GM18499 (cell line): Measurements from ENCODE around the gene BRAT1.
"Not testable (repeated sequence)": the region's sequence is repeated elsewhere in the genome, so short reads cannot be mapped to it uniquely, and the experiment has no call there.

Experiments
- ATAC-seq: cut with Tn5 transposase; IDR thresholded peaks from one replicate; pipeline ENCODE4 v1.9.1; 2021; ENCODE audit warnings: moderate number of reproducible peaks; ENCODE audit not compliant: insufficient read depth, unreplicated experiment

BRAT1 gene

DNA sequence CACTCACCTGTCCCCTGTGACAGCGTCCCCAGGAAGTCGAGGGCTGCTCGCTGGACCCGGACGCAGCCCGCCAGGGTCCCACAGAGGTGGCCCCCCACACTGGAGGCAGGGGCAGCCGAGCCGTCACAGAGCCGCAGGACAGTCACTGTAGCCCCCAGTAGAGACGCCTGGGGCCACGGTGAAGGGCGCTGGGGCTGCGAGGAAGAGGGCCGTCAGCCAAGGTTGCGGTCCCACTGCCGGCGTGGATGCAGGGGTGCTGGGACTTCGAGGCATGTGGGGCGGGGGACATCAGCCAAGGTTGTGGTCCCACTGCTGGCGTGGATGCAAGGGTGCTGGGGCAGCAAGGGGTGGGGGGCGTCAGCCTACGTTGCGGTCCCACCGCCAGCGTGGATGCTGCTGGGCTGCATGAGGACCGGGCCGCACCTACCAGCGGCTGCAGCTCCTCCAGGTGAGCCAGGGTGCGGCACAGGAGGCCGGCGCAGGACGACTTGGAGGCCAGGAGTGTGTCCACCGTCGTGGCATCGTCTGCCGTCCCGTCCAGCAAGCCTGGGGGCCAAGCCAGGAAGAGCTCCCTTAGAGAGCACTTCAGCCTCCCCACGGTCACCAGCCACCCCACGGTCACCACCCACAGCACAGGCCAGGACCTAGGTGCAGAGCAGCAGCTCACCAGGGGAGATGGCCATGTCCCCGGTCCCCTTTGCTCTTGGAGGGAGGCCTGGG, 13.9 kb downstream of the BRAT1 start:
- no peak for ATAC-seq

DNA sequence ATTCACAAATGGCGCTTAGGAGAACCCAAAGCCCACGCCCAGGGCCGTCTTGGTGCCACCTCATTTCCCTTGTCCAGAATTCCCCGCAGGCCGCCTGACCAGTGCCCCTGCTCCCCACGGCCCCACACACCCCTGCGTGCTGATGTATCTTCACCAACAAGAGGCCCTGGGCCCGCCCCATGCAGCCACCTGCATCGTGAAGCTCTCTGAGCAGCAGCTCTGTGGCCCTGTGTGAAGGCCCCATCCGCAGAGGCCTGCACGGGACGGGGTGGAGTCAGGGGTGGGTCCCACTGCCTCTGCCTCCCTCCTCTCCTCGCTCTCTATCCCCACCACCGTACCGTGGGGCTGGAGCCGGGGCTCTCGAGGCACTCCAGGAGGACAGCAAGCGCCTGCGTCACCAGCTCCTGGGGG, 14.7 kb downstream of the BRAT1 start:
- no peak for ATAC-seq

DNA sequence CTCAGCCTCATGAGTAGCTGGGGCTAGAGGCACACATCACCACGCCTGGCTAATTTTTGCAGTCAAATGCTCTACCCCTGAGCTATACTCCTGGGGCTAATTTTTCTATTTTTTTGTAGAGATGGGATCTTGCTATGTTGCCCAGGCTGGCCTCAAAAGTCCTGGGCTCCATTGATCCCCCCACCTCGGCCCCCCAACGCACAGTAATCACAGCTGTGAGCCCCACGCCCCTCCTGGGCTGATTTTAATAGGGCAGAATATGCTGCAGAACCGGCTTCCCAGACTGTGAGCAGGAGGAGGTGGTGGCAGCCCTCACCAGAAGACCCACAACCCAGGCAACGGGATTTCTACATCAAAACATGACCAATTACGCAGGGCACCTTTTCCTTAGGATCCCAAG, 15.2 kb downstream of the BRAT1 start:
- ATAC-seq, result no peak

DNA sequence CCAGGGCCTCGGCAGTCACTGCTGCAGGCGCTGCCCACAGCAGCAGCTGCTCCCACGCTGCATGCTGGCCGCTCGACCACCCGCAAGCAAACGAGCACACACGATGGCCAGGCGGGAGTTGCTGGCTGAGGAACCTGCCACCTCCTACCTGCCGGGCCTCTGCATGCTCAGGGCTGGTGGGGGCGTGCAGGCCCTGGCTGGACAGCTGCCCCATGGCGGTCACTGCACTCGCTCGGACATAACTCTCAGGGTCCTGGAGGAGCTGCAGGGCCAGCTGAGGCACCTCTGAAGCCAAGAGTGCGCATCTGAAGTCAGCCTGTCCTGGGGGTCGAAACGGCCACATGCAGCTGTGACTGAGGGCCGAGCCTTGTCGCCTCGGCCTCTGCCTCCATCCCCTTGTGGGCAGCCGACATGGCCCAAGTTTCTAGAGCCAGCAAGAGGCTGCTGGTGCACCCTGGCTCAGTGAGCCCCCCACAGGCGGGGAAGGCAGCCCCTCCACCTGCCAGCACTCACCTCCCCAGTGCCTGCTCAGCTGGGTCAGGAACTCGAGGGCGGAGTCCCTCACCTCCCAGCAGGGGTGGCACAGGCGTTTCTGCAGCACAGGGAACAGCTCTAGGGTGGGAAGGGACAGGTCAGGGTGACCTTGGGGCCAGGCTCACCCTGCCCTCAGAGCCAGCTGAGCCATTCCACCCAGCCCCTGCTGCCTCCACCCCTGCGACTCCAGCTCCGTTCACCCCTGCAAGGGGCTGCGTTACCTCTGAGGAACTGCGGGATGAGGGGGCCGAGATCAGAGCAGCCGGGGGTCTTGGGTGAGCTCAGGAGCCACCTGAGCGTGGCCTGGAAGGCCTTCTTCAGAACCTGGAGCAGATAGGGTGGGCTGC, 16.1 kb downstream of the BRAT1 start:
- no peak for ATAC-seq

DNA sequence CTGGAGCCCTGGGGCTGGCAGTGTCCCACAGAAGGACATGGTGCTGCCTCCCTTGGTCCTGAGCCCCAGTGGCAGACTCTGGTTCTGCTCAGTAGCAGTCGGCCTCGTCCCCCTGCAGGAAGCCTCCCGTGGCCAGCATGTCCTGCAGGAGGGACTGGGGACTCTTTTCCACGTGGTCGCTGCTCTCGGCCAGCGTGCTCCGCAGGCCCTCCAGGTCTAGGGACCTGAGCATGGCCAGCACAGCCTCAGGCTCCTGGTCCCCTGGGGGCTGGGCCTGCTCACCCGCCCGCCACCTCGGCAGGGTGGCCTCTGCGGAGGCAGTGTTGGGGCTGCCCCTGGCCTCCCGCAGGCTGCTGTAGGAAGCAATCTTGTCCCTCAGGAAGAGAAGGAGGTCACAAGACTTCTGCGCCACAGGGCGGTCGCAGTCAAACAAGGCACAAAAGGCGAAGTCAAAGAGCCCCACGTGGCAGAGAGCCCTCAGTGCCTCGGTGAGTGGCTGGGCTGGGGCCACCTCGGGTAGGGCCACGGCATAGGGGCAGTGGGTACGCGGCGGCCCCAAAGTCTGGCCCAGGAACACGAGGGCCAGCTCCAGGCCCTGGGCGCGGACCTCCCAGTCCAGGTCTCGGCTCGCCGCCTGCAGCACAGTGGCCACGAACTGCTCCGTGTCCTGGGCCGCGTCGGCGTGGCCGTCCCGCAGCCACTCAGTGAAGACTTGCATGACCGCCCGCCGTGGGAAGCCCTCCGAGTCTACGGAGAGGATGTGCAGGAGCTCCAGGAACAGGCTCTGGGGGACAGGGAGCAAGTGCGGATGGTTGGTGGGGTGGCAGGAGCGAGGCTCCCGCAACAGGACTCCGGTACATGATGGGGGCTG, 17.1 kb downstream of the BRAT1 start:
- ATAC-seq, result no peak

DNA sequence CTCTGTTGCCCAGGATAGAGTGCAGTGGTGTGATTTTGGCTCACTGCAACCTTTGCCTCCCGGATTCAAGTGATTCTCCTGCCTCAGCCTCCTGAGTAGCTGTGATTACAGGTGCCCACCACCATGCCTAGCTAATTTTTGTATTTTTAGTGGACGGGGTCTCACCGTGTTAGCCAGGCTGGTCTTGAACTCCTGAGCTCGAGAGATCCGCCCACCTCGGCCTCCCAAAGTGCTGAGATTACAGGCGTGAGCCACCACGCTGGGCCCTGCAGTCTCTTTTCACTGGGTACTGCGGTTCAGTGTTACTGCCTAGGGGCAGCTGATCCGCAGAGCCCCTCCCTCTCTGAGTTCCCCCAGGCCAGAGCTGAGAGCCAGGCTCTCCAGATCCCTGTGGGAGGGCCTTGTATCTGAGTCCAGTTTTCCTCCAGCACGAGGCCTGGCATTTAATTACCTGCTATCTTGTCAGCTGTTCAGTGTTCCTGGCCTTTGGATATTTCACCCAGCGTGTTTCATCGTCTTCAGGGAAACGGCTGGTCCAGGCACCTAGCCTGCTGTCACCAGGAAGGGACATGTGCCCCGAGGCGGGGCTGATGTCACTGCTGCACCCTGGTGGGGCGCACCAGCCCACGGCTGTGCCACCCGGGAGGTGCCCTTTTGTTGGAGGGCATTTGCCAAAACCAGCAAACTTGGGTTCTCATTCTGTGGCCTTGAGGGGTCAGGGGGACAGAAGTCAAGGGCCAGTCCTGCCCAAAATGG, 19.3 kb downstream of the BRAT1 start:
- ATAC-seq, result not testable (repeated sequence)

DNA sequence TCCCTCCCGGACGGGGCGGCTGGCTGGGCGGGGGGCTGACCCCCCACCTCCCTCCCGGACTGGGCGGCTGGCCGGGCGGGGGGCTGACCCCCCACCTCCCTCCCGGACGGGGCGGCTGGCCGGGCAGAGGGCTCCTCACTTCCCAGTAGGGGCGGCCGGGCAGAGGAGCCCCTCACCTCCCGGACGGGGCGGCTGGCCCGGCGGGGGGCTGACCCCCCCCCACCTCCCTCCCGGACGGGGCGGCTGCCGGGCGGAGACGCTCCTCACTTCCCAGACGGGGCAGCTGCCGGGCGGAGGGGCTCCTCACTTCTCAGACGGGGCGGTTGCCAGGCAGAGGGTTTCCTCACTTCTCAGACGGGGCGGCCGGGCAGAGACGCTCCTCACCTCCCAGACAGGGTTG, 21.1 kb downstream of the BRAT1 start:
- ATAC-seq, result not testable (repeated sequence)

DNA sequence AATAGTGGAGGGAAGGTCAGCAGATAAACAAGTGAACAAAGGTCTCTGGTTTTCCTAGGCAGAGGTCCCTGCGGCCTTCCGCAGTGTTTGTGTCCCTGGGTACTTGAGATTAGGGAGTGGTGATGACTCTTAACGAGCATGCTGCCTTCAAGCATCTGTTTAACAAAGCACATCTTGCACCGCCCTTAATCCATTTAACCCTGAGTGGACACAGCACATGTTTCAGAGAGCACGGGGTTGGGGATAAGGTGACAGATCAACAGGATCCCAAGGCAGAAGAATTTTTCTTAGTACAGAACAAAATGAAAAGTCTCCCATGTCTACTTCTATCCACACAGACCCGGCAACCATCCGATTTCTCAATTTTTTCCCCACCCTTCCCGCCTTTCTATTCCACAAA, 21.8 kb downstream of the BRAT1 start:
- not testable (repeated sequence) for ATAC-seq

DNA sequence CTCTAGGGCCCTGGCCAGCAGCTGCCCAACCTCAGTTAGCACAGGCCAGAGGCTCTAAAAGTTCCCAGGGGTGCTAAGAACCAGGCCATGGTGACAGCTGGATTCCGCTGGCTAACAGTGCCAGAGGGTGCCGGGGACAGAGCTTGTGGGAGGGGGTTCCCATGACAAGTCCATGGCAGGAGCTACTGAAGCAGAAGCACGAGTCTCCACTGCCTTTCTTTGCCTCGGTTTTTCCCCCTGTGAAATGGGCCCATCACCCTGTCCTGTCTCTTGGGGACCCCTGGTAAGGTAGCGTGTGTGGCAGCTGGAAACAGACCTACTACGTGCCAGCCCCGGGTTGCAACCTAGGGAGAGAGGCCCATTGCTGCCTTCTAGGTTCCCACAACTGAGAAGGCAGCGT, 22.5 kb downstream of the BRAT1 start:
- ATAC-seq, result not testable (repeated sequence)

DNA sequence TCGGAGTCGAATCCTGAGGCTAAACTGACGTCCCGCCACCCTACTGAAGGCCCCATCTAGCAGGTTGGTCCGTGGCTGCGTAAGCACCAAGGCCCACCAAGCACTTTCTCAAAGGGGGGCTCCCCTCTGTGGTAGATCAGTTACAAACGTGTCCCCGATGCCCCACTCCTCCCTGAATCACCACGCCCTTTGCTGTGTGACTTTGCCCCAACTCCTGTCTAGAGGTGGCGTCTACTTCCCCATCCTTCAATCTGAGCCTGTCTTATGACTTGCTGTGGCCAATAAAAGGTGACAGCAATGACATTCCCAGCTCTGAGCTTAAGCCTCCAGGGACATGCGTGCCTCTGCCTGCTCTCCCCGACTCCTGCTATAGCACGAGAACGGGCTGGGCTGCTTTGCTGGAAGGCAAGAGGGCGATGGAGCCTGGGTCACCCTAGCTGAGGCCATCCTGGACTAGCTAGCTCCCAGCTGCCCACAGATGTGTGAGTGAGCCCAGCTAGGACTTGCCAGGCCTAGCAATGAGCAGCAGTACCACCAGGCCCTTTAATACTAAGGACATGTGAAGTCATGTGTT, 23.0 kb downstream of the BRAT1 start:
- not testable (repeated sequence) for ATAC-seq

DNA sequence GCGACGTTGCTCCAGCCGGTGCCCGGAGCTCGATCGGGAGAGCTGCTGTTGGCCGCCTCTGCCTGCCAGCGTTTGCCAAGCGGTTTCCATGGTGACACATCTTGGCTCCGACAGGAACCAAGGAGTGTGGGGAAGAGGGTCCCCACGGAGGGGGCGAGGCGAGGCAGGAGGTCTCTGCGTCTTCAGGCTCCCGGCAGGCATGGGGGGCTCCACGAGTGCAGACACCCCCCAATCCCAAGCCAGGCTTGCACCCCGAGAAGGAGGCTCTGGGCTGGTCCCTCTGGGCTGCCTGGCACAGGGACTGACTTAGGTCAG, 23.6 kb downstream of the BRAT1 start:
- not testable (repeated sequence) for ATAC-seq

DNA sequence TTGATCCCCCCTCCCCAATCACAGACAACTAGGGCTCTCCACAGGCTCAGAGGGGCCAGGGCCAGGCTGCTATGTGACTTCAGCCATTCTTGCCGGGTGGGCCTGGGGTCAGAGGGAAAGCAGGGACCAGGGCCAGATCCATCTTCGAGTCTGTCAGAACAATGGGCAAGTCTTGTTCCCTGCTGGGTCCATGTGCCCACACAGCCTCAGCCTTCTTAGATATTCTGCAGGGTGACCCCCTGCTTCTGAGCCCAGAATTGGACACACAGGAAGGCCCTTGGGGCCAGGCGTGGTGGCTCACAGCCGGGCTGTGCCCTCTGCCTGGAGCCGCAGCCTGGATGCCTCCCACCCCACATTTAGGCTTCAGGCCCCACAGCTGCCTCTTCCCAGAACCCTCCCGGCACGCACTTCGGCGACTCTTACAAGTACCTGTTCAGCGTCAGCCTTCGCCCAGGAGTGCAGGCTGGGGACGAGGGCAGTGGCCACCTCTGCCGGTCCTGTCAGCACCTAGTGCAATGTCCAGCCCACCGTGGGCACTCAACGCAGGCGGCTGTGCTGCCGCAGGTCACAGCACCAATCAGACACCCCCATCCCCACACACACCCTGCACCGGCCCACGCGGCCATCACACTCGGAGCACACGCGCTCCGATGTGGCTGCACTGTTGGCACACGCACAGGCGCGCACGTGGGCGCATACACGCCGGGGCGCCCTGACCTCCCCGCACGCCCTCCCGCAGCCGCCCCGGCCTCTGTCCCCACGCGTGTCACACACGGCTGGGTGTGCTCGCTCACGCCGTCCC, 24.1 kb downstream of the BRAT1 start:
- not testable (repeated sequence) for ATAC-seq

DNA sequence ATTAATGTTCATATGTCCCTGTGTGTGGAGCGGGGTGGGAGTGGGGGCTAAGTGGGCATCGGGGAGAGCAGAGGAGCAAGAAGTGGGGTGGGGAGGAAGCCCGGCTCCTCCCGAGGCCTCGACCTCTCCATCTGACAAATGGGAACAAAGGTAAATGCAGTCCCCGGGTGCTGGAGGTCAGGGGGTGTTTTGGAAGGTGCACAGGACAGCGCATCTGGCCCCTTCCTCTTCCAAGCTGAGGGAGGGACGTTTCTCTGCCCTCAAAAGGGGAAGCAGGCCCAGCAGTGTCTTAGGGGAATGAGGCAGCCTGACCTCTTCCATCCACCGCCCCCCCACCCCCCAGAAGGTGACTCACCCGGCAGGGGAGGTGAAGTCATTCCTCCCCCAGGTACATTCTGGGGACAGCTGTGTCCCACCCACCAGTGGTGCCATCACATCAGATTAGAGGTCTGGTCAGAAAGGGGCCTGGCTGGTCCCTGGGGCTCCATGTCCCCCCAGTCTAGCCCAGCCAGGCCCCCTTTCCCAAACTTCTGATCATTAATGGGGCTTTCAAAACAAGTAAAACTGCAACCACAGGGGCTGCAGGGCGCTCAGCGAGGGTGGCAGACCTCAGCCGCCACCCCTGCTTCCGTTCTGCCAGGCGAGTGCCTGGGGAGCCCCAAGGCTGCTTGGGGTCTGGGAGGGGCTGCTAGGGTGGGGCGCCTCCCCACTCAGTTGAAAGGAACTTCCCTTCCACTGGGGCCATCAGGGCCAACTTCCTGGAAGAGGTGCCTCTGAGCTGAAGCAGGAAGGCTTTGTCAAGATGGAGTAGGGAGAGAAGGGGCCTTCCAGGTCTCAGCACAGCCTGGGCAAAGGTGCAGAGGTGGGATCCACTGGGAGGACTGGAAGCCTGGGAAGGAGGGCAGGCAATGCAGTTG, 25.0 kb downstream of the BRAT1 start:
- no peak for ATAC-seq

DNA sequence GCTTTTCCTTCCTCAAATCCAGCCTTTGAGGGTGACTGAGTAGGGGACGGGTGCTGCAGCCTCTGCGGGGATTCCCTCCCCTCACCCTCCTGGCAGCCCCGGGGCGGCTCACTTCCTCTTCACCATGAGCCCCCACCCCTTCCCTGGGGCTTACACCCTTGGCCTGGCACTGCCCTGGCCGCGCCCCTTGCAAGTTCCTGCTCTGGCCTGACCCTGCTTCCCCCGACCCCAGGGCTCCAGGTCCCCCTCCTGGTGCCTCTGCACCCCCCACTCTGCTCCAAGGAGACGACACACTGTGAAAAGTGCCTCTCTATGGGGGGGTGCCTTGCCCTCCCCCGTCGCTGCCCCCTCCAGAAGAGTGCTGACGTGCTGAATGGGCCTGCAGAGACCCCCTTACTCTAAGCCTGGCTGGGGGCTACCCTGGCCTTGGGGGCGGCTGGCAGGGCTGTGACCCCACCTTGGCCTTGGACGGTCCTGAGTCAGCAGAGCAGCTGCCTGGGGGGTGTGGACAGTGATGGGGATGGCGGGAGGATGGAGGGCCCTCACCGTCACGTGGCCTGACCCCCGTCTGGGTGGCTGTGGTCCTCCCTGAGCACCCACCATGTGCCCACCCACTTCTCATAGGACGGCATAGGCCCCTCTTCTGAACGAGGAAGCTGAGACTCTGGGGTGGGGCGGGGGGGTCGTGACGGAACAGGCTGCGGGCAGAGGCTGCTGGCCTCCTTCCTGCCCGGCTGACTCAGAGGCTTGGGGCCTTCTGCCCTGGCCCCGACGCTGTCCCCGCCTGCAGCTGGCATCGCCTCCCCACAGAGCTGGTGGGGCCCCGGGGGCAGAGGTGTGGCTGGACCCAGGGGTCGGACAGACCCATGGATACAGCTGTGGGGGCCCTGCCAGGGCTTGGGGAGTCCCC, 25.9 kb downstream of the BRAT1 start:
- ATAC-seq, result no peak

DNA sequence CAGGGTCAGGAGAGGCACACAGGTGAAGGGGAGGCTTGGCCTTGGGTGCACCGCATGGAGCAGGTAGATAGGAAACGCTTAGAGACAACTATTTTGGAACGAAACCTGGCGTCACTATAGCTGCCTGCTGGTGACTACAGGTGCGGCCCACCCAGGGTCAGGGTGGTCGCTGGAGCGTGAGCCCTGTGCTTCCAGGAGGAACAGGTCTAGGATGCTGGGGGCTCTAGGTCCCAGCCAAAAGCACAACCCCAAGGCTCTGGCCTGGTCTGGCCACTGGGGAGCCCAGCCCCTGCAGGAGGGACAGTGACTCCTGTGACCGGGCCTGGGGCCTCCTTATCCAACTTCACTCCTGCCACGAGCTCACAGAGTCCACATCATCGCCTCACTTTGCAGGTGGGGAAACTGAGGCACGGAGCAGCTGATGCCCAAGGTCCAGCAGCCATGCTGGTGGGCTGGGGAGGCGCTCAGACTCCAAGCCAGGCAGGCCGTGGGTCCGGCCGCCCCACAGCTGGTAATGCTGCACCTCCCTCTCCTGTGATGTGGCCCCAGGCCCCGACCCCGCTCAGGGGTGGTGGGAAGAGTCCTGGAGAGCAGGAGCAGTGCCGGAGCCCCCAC, 26.7 kb downstream of the BRAT1 start:
- ATAC-seq, result no peak
